ENCODE results near the gene TMEM235. TPM values are rescaled to one million over a fixed set of nuclear protein-coding genes. Genes with fewer than 3 reads are reported as not detected.

The TMEM235 gene
- total RNA-seq, 6 experiments from 2014 or later, result not detected

GRCh38 chr17:78223765-78224164, 7.7 kb upstream of the TMEM235 start:
- no peak for DNase-seq
- Histone ChIP-seq H3K27ac (peak overlapping the region in 1 of 3 donors; percentile 28), H3K4me1 (no peaks in the 10 kb centered on the region), H3K9me3 (no peaks in the 10 kb centered on the region), H3K4me3 (no peak overlapping the region), H3K27me3 (no peaks in the 10 kb centered on the region), H3K36me3 (no peaks in the 10 kb centered on the region)
- ATAC-seq, result no peak
- WGBS (ENCODE audit: insufficient coverage, low coverage, low lambda C conversion rate, missing lambda C conversion rate), result 71% methylated on average over 1 of the region's 3 CpGs
- intact Hi-C loops (cut with DNase I), result no loop called here
- TF ChIP-seq CTCF (IDR thresholded peaks at IDR 0.05), result no peak
- no peak for TF ChIP-seq POLR2A (IDR thresholded peaks at IDR 0.05)

- no peak for DNase-seq
- TF ChIP-seq CTCF (IDR thresholded peaks at IDR 0.05) (no peak), POLR2A (IDR thresholded peaks at IDR 0.05) (no peak)
- peak in 1 of 4 donors; percentile 16 for ATAC-seq
- H3K9me3 ChIP-seq, result no peaks in the 10 kb centered on the region
- no peak overlapping the region for H3K4me3 ChIP-seq
- intact Hi-C loops (cut with DNase I), result no loop called here
- H3K4me1 ChIP-seq, result no peaks in the 10 kb centered on the region
- peak overlapping the region in 1 of 3 donors; percentile 28 for H3K27ac ChIP-seq
- 84% methylated on average over 14 of the region's 27 CpGs for WGBS (ENCODE audit: insufficient coverage, low coverage, low lambda C conversion rate, missing lambda C conversion rate)
- H3K36me3 ChIP-seq, result no peaks in the 10 kb centered on the region
- no peaks in the 10 kb centered on the region for H3K27me3 ChIP-seq
Observed at GRCh38 chr17:78224231-78225087, 7.0 kb upstream of the TMEM235 start.

- TF ChIP-seq POLR2A (IDR thresholded peaks at IDR 0.05) (no peak), CTCF (IDR thresholded peaks at IDR 0.05) (no peak)
- ATAC-seq, result no peak
- H3K36me3 ChIP-seq, result no peaks in the 10 kb centered on the region
- no peaks in the 10 kb centered on the region for H3K9me3 ChIP-seq
- intact Hi-C loops (cut with DNase I), result no loop called here
- H3K27me3 ChIP-seq, result no peaks in the 10 kb centered on the region
- H3K4me1 ChIP-seq, result no peaks in the 10 kb centered on the region
- H3K27ac ChIP-seq, result no peak overlapping the region
- 96% methylated on average over 9 of the region's 16 CpGs for WGBS (ENCODE audit: insufficient coverage, low coverage, low lambda C conversion rate, missing lambda C conversion rate)
- no peak for DNase-seq
- no peak overlapping the region for H3K4me3 ChIP-seq
Observed at GRCh38 chr17:78225088-78225865, 6.2 kb upstream of the TMEM235 start.

DNA sequence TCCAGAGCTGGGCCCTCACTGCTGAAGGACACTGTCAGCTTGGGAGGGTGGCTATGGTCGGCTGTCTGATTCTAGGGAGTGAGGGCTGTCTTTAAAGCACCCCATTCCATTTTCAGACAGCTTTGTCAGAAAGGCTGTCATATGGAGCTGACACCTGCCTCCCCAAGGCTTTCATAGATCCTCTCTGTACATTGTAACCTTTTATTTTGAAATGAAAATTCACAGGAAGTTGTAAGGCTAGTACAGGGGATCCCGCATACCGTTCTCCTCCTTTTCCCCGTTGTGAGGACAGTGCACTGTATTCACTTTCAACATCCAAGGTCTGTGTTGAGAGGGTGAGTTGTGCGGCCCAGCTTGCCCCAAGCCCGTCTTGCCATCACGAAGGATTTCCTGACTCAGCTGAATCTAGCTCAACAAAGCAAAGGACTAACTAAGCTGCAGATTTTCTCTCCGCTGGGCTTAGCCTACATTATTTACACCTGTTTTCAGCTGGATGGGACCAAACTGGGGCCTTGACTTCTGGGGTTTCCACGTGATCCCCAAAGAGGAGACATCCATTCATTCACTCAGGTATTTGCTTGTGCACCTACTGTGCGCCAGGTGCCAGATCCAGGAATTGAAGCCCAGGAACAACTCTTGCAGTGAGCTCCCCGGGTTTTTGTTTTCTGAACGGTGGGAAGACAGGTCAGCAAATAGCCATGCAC, 5.2 kb upstream of the TMEM235 start:
- Histone ChIP-seq H3K4me3 (no peak overlapping the region), H3K36me3 (no peaks in the 10 kb centered on the region), H3K4me1 (no peaks in the 10 kb centered on the region), H3K27me3 (peaks cover 0 to 9% of the 10 kb centered on the region in 2 donors), H3K9me3 (no peaks in the 10 kb centered on the region), H3K27ac (no peak overlapping the region)
- whole genome bisulfite sequencing (ENCODE audit: insufficient coverage, low coverage, low lambda C conversion rate, missing lambda C conversion rate), result 73% methylated on average over 8 of the region's 12 CpGs
- TF ChIP-seq POLR2A (IDR thresholded peaks at IDR 0.05) (no peak), CTCF (IDR thresholded peaks at IDR 0.05) (no peak)
- DNase-seq (no peak), ATAC-seq (no peak)
- intact Hi-C loops (cut with DNase I), result no loop called here
